HG02623 (cell line): Measurements from ENCODE around the gene AKTIP.

Experiments used
- ATAC-seq: cut with Tn5 transposase; IDR thresholded peaks from one replicate; pipeline ENCODE4 v1.9.1; 2021; ENCODE audit warnings: moderate library complexity; ENCODE audit not compliant: unreplicated experiment

Gene AKTIP

DNA sequence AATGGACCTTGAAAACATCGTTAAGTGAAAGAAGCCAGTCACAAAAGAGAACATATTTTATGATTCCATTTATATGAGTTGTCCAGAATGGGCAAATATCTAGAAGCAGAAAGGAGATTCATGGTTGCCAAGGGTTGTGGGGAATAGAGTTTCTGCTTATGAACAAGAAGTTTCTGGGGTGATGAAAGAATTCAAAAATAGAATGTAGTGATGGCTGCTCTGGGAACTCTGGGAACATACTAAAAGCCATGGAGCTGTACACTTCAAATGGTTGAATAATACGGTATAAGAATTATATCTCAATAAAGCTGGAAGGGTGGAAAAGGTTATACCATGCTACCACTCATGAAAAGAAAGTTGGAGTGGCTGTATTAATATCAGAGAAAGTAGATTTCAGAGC lies 18.5 kb downstream of the AKTIP start:
- no peak for ATAC-seq

DNA sequence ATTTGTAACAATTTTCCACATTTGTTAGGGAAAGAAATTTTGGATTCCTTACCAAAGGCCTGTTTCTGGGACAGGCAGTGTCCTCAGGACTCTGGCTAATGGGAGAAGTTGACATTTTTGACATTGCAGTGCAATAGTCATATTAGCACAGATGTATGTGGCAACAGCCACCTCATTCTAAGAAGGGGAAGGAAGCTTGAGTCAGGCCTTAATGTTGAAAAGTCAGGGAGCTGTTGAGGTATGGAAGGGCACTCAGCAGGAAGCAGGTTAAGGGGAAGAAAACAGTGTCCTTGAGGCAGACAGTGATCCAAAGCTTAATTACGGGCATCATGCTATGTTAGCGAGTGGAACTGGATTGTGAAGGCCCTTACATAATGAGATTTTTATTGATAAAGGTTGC lies 20.9 kb downstream of the AKTIP start:
- ATAC-seq, result no peak

DNA sequence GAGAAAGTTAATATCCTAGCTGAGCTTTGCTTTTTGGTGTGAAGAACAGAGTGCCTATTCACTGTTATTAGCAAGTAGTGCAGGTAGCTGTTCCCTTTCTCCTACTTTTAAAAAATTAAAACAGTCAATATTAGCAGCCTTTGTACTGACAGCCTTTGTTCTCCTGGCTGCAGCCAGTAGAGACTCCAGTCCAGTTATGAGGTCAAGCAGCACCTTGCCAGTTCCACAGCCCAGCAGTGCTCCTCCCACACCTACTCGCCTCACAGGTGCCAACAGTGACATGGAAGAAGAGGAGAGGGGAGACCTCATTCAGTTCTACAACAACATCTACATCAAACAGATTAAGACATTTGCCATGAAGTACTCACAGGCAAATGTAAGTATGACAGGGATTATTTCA lies 22.6 kb downstream of the AKTIP start:
- no peak for ATAC-seq

DNA sequence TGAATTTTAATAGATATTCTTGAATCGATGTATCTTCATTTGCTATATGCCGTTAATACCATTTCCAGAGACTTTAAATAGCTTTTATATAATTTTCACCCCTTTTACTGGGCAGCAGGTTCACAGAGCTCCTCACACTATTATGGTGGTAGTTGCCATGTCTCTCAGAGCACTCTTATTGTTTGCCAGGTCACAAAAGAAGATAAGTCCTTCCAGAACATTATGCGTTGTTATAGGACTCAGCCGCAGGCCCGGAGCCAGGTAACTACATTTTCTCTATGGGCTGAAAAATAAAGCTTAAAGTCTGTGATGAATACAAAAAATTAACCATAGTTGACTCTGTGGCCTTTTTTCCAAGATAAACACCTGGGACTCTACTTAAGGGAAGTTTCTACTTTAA lies 24.0 kb downstream of the AKTIP start:
- no peak for ATAC-seq

DNA sequence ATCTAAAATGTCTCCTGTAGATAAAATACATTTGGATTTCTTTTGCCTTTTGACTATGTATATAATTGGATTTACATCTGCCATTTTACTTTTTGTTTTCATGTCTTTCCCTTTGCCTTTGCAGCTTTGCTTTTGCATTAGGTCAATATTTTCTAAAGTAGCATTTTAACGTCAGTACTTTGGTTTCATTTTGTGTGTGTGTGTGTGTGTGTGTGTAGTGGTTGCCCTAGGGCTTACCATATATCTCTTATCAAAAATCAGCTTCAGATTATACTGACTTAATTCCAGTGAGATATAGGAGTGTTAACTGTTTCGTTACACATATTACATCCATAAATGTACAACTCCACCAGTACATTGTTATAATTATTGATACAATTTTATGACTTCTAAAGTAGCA lies 26.1 kb downstream of the AKTIP start:
- ATAC-seq, result no peak

DNA sequence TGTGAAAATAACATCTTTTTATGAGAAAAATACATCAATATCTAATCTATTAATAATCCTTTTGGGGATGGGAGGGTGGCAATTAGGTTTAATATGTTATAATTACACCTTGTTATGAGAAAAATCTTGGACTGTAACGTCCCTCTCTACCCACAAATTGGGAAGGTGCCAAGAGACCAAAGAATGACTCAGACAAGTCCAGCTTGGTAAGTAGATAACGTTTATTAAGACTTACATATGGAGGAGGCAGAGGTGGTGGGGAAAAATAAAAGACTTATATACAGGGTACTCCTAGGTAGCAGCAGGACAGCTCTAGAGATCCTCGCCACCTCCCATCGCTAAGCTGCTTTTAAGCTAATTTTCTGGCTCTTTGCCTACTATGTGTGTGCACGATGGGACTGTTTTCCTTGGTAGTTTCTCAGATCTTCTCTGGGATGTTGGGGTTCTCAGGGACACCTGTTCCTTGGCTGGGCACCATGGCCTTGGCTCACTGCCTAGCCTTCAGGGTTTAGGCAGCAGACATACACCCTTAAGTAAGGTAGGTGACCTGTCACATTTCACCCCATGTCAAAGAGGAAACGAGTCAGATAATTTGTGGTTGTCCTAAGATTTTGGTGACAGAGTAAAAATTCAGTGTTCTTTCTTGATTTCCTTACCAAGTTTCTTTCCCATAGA lies 37.3 kb downstream of the AKTIP start:
- ATAC-seq, result no peak

DNA sequence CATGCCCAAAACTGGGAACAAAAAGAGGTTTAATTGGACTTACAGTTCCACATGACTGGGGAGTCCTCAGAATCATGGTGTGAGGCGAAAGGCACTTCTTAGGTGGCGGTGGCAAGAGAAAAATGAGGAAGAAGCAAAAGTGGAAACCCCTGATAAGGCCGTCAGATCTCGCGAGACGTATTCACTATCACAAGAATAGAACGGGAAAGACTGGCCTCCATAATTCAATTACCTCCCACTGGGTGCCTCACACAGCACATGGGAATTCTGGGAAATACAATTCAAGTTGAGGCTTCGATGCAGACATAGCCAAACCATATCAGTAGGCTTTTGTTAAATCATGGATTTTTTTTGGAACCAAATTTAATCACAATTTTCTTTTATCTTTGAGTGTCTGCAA lies 44.4 kb downstream of the AKTIP start:
- ATAC-seq, result no peak

DNA sequence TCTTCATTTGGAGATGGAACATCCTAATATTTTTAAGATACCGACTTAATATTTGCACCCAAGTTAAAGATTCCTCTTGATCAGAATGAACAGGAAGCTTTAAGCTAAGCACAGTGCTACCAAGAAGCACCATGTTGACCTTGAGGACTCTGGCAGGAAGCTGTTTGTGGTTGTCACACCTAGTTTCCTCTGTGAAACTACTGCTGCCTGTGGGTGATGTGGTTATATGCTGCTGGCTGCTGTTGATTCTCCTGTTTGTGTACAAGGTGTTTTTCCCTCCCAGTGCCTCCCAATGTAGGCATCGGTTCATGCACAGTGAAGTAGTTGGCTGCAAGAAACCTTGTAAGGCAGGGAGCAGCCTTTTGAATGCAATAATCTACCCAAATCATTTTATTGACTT lies 45.3 kb downstream of the AKTIP start:
- ATAC-seq, result peak; percentile 100

DNA sequence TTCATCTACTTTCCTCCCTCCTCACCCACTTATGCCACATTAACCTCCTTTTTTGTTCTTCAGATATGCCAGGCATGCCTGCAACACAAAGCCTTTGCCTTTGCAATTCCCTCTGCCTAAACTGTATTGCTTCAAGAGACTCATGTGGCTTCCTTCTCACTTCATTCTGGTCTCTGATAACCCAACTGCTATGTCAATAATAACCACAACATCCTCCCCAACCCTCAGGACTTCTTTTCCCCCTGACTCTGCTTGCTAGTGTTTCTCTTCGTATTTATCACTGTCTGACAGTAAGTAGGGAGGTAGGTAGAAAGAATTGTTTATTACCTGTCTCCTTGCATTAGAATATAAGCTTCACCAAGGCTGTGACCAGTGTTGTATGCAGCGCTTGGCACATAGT lies 46.4 kb downstream of the AKTIP start:
- no peak for ATAC-seq

DNA sequence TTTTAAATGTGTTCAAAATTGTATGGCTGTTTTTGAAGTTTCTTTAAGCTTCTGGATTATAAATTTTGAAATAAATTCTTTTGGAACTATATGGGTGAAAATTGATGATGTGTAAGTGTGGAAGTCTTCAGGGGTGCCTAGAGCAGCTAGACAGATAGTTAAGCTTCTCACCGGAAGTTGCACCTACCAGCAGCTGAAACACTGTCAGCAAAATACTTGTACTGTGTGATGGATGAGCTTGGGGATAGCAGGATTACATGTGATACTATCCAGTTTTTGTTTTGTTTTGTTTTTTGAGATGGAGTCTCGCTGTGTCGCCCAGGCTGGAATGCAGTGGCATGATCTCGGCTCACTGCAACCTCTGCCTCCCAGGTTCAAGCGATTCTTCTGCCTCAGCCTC lies 49.1 kb downstream of the AKTIP start:
- ATAC-seq, result no peak

DNA sequence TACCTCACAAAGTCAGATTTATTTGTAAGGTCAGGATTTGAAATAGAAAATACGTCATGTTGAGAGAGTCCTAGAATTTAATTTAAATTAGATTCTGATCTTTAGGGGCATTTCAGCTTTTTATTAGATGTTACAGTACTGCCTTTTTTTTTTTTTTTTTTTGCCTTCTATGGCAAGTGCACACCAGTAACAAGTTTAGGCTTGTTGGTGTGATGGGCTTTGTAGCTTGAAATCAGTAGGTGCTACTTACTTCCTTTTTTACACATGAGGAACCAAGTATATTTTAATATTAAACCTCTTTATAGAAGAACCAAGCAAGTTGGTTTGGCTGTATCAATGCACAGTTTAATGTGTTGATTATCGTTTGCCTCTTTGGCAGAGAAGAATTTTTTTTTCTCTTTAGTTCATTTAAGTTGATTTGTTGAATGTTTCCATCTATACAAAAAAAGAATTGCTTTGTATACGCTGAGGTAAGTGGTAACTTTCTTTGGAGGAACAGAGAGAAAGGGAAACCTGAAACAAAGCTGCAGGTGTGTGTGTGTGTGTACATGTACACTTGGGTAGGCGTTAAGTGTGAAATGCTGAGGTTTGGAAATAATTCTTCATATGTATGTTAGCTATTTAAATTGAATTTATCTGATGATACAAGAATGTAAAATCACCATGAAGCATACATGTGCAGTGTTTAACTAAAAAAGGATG lies 53.0 kb downstream of the AKTIP start:
- no peak for ATAC-seq

DNA sequence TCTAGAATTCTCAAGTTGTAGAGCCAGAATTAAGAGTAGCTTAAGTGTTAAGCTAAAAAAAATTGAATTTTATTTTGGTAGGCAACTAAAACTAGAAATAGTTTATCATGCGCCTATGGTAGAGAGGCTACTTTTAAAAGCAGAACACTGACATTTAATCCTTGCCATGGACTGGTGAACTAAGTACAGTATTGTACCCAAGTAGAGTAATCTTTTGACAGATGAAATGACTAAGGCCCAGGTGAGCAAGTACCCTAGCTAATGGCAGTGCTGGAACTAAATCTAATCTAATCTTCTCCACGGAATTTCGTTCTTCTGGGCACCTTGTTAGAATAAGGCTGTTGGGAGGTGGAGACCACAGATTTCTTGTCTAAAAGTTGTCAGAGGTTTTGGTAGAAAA lies 56.9 kb downstream of the AKTIP start:
- ATAC-seq, result no peak

DNA sequence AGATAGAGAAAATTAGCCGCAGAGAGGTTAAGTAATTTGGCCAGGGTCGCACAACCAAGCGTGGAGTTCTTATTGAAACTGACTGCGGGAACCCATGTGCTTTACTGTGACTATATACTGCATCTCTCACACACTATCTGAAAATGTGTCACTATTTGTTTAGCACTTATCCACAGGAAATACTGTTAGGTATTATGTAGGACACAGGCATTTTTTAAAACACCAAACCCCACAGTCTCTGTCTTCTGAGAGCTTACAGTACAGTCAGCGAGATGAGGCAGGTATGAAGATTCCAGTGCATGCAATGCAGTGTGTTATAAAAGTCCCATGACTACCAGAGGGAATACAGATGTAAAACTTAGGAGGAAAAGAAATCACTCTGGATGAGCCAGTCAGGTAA lies 57.5 kb downstream of the AKTIP start:
- no peak for ATAC-seq
